ENCODE measurements around the gene CD164L2.

Gene CD164L2

DNA sequence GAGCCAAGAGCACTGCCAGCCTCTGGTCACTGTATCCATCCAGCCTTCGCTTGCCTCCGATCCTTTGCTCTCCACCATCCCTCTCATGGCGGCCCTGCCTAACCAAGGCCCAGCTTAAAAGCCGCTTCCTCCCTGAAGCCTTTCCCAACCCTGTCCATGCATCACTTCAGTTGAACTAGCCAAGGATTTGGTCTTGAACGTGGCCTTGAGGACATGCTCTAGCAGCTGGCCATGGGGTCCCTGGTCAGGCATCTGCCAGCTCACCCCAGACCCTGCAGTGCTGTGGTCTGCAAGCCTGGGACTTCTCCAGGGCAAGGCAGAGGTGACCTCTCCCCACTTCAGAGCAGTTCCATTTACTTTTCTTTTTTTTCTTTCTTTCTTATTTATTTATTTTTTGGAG is 46.4 kb downstream of the CD164L2 start:
- TF ChIP-seq, protein P1, sequence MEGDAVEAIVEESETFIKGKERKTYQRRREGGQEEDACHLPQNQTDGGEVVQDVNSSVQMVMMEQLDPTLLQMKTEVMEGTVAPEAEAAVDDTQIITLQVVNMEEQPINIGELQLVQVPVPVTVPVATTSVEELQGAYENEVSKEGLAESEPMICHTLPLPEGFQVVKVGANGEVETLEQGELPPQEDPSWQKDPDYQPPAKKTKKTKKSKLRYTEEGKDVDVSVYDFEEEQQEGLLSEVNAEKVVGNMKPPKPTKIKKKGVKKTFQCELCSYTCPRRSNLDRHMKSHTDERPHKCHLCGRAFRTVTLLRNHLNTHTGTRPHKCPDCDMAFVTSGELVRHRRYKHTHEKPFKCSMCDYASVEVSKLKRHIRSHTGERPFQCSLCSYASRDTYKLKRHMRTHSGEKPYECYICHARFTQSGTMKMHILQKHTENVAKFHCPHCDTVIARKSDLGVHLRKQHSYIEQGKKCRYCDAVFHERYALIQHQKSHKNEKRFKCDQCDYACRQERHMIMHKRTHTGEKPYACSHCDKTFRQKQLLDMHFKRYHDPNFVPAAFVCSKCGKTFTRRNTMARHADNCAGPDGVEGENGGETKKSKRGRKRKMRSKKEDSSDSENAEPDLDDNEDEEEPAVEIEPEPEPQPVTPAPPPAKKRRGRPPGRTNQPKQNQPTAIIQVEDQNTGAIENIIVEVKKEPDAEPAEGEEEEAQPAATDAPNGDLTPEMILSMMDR (IDR thresholded peaks at IDR 0.05; ENCODE audit: low read depth, low read length, missing control alignments): no peak
- no peak overlapping the region for H3K4me3 ChIP-seq (ENCODE audit: low read depth, low read length)
- DNase-seq (ENCODE audit: low read depth): no peak

- H3K4me3 ChIP-seq (ENCODE audit: low read depth, low read length): no peak overlapping the region
- no peak for DNase-seq (ENCODE audit: low read depth)
- TF ChIP-seq, protein P1 (IDR thresholded peaks at IDR 0.05; ENCODE audit: low read depth, low read length, missing control alignments): no peak
These were observed 47.4 kb downstream of the CD164L2 start for GRCh38 chr1:27335506-27336422.

GRCh38 chr1:27333717-27334279 is 49.3 kb downstream of the CD164L2 start:
- no peak for DNase-seq (ENCODE audit: low read depth)
- TF ChIP-seq, protein P1 (IDR thresholded peaks at IDR 0.05; ENCODE audit: low read depth, low read length, missing control alignments): no peak
- no peak overlapping the region for H3K4me3 ChIP-seq (ENCODE audit: low read depth, low read length)

DNA sequence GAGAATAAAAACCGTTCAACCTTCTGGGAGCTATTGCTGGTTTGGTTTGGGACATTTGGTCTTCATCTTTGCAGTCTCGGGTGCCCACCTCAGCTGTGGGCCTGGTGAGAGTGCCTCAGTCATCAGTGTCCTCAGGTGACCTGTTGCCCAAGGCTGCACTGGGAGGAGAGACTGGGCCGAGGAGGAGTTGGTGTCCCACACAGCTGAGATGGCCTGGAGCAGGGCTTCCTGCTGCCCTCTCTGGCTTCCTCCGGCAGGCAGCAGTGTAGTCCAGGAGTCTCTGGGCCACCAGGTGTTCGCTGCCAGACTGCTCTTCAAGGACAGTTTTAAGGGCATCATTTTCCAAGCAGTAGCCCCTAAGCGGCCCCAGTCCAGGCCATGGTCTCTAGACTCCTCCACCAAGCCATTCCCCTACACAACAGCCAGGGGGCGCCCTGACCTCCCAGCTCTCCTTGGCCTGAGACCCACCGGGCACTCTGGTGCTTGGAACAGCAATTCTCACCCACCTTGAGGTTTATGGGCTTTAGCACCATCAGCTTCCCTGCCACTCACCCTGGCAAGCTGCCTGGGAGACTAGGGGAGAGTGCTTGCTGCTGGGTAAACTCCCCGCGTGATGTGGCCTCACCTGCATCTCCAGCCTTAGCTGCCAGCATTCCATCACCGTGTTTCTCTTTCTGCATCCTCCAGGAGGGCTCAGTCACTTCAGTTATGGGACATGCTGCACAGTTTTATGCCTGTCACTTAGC is 50.4 kb downstream of the CD164L2 start:
- TF ChIP-seq, protein P1 (IDR thresholded peaks at IDR 0.05; ENCODE audit: low read depth, low read length, missing control alignments): peak; percentile 90
- H3K4me3 ChIP-seq (ENCODE audit: low read depth, low read length): no peak overlapping the region
- no peak for DNase-seq (ENCODE audit: low read depth)

DNA sequence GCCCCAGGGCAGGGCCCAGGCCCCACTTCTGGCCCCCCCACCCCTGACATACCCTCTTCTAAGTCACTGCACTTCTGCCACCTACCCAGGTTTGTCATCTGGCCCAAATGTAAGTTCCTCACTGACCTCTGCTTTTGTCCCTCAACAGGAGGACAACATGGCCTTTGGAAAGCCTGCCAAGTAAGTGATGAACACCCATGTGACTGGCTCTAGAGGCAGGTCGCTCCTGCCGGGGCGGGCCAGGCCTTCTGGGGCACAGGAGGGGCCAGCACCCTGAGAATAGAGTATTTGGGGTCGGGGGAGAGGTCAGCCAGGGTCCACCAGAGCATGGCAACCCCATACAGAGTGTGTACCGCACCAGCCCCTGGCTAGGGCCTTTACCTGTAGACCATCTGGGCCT is 51.2 kb downstream of the CD164L2 start:
- TF ChIP-seq, protein P1 (IDR thresholded peaks at IDR 0.05; ENCODE audit: low read depth, low read length, missing control alignments): no peak
- DNase-seq (ENCODE audit: low read depth): no peak
- H3K4me3 ChIP-seq (ENCODE audit: low read depth, low read length): no peak overlapping the region

DNA sequence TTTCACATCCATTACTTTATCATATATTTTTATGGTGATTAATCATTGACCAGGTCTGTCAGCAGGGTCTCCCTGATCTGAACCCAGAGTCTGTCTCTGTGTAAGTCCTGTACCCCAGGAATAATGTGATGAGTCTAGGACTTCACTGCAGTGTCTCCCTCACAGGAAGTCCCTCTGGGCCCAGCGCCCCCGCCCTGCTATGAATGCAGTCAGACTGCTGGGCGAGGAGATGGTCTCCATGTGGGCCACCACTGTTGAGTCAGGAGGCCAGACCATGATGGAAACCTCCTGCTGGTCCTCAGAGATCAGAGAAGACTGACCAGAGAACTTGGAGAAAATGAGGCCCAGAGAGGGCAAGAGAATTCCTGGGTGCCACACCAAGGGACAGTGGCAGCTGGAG is 51.7 kb downstream of the CD164L2 start:
- H3K4me3 ChIP-seq (ENCODE audit: low read depth, low read length): no peak overlapping the region
- DNase-seq (ENCODE audit: low read depth): no peak

More for the DNA sequence above, 51.7 kb downstream of the CD164L2 start:
- TF ChIP-seq, protein P1 (IDR thresholded peaks at IDR 0.05; ENCODE audit: low read depth, low read length, missing control alignments): no peak
